Measurements from ENCODE around the gene FAT1. TPM values are rescaled to one million over a fixed set of nuclear protein-coding genes. Genes with fewer than 3 reads are reported as not detected.

Gene FAT1
- total RNA-seq, 1 experiment from 2014 or later = 92.4 TPM

DNA sequence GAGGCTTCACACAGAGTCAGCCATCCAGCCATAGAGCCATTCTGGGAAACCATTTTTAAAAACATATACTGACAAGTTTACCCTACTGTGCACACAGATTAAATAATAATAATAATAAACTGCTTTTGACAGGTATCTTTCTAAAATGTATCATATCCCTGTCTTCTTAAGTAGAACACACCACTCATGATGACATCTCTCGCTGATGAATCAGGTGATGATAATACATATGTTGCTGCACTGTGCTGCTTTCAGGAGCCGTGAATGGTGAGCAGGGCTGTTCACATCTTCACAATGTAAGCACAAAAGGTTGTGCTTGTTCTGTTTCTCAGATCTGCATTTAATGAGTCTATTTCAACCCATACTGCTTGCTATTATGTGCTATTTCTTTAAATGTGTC, 171.8 kb downstream of the FAT1 start:
- BruUV-seq (replicated peaks) = no TSS peak
- ATAC-seq (no peak), DNase-seq (no peak)
- Histone ChIP-seq H3K4me1 (ENCODE audit: insufficient read depth, low read length) (no peaks in the 10 kb centered on the region; the same call in 1 of the 2 replicates), H4K20me1 (ENCODE audit: low read length) (no peaks in the 10 kb centered on the region), H3K79me2 (ENCODE audit: low read length) (no peaks in the 10 kb centered on the region), H3K9me3 (ENCODE audit: low read length) (no peaks in the 10 kb centered on the region), H3F3A (ENCODE audit: low read length, unreplicated experiment) (no peaks in the 10 kb centered on the region), H3K27me3 (ENCODE audit: low read length) (peaks cover 32% of the 10 kb centered on the region), H3K9ac (ENCODE audit: low read length) (no peak overlapping the region), H3K4me3 (ENCODE audit: low read length) (no peak overlapping the region), H2AFZ (ENCODE audit: low read length) (no peak overlapping the region), H3K36me3 (ENCODE audit: low read depth, low read length) (no peaks in the 10 kb centered on the region), H3K27ac (ENCODE audit: low read length) (no peak overlapping the region), H3K4me2 (ENCODE audit: low read length) (no peak overlapping the region), H3K9me2 (replicated peaks; ENCODE audit: low read length) (no peaks in the 10 kb centered on the region)
- ChIA-PET CTCF (no interaction called here), POLR2A (ENCODE audit: unreplicated experiment) (no interaction called here)
- TF ChIP-seq CTCF (conservative IDR thresholded peaks at IDR 0.05; ENCODE audit: low read depth, low read length) (no peak), EZH2phosphoT487 (IDR thresholded peaks at IDR 0.05; ENCODE audit: borderline replicate concordance, low read length) (no peak)
- intact Hi-C loops (cut with micrococcal nuclease) = no loop called here

- no peak for ATAC-seq
- Histone ChIP-seq H2AFZ (ENCODE audit: low read length) (no peak overlapping the region), H3K79me2 (ENCODE audit: low read length) (no peaks in the 10 kb centered on the region), H3K36me3 (ENCODE audit: low read depth, low read length) (no peaks in the 10 kb centered on the region), H3K27me3 (ENCODE audit: low read length) (peaks cover 22% of the 10 kb centered on the region), H4K20me1 (ENCODE audit: low read length) (no peaks in the 10 kb centered on the region), H3K9me3 (ENCODE audit: low read length) (no peaks in the 10 kb centered on the region), H3K9me2 (replicated peaks; ENCODE audit: low read length) (no peaks in the 10 kb centered on the region), H3K4me1 (ENCODE audit: insufficient read depth, low read length) (no peaks in the 10 kb centered on the region), H3K4me2 (ENCODE audit: low read length) (no peak overlapping the region), H3K4me3 (ENCODE audit: low read length) (no peak overlapping the region), H3K27ac (ENCODE audit: low read length) (no peak overlapping the region), H3K9ac (ENCODE audit: low read length) (no peak overlapping the region), H3F3A (ENCODE audit: low read length, unreplicated experiment) (no peaks in the 10 kb centered on the region)
- no peak for DNase-seq
- no TSS peak for BruUV-seq (replicated peaks)
- no peak for TF ChIP-seq EZH2phosphoT487 (IDR thresholded peaks at IDR 0.05; ENCODE audit: borderline replicate concordance, low read length)
- no peak for TF ChIP-seq EZH2 (IDR thresholded peaks at IDR 0.05; ENCODE audit: low read length, unreplicated experiment)
- no peak for TF ChIP-seq CTCF (conservative IDR thresholded peaks at IDR 0.05; ENCODE audit: low read depth, low read length)
- ChIA-PET POLR2A (ENCODE audit: unreplicated experiment) (no interaction called here), CTCF (no interaction called here)
- intact Hi-C loops (cut with micrococcal nuclease) = no loop called here
Measured at GRCh38 chr4:186545436-186545835, 178.2 kb downstream of the FAT1 start.

DNA sequence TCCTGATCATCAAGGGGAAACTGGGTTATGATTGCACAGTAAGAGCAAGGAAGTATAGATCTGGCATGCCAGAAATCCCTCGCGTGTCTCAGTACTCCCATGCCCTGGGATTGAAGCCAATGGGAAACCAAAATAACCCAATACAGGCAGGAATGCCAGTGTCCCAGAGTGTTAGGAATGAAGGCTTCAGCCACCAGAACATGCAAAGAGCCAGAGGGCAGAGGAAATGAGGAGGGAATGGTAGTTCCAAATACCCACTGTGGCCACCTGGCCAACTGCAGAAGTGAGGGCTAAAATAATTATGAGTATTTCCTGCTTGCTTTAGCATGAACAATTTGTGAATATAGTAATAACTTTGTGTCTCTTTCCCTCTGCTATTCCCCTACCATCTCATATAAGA, 180.4 kb downstream of the FAT1 start:
- Histone ChIP-seq H3F3A (ENCODE audit: low read length, unreplicated experiment) (no peaks in the 10 kb centered on the region), H3K9me2 (replicated peaks; ENCODE audit: low read length) (no peaks in the 10 kb centered on the region), H3K9me3 (ENCODE audit: low read length) (no peaks in the 10 kb centered on the region), H3K9ac (ENCODE audit: low read length) (no peak overlapping the region), H3K27ac (ENCODE audit: low read length) (no peak overlapping the region), H3K27me3 (ENCODE audit: low read length) (0 out of 2 replicates have a peak, but pooled peaks cover 6% of the 10 kb centered on the region), H3K4me2 (ENCODE audit: low read length) (no peak overlapping the region), H3K4me3 (ENCODE audit: low read length) (no peak overlapping the region), H2AFZ (ENCODE audit: low read length) (no peak overlapping the region), H3K36me3 (ENCODE audit: low read depth, low read length) (no peaks in the 10 kb centered on the region), H3K79me2 (ENCODE audit: low read length) (no peaks in the 10 kb centered on the region), H4K20me1 (ENCODE audit: low read length) (no peaks in the 10 kb centered on the region), H3K4me1 (ENCODE audit: insufficient read depth, low read length) (no peaks in the 10 kb centered on the region)
- ATAC-seq (no peak), DNase-seq (no peak)
- BruUV-seq (replicated peaks) = no TSS peak
- ChIA-PET CTCF (no interaction called here), POLR2A (ENCODE audit: unreplicated experiment) (no interaction called here)
- intact Hi-C loops (cut with micrococcal nuclease) = no loop called here
- no peak for TF ChIP-seq EZH2 (IDR thresholded peaks at IDR 0.05; ENCODE audit: low read length, unreplicated experiment)
- TF ChIP-seq EZH2phosphoT487 (IDR thresholded peaks at IDR 0.05; ENCODE audit: borderline replicate concordance, low read length) = no peak

Measured in PC-3 (cell line).